HG02943 (cell line): ENCODE results near the gene PTPRA.
"Not testable (repeated sequence)": the region's sequence is repeated elsewhere in the genome, so short reads cannot be mapped to it uniquely, and the experiment has no call there.

Source experiments
- ATAC-seq: cut with Tn5 transposase; IDR thresholded peaks from one replicate; pipeline ENCODE4 v1.9.1; 2021; ENCODE audit warnings: mild to moderate bottlenecking, low read depth, moderate library complexity; ENCODE audit not compliant: unreplicated experiment

PTPRA gene

DNA sequence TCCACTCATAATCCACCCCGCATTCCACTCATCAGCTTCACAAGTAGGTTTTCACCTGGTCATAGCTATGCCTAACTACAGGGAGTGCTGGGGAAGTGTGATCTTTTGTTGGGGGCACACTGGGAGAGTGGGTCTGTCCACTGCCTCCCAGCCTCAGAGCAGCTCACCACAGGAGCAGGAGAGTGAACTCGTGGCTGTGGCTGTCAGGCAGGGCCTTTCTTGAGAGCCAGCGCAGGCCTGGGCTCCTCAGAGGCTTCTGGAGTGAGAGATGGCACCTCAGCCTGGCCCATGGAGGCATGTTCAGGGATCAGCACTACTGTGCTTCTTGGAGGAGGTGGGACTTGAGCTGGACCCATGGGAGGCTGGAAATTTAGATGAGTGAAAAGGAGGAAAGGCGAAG lies 166.1 kb downstream of the PTPRA start:
- ATAC-seq, result no peak

- no peak for ATAC-seq
These were observed 166.8 kb downstream of the PTPRA start for GRCh38 chr20:3040086-3040485.

DNA sequence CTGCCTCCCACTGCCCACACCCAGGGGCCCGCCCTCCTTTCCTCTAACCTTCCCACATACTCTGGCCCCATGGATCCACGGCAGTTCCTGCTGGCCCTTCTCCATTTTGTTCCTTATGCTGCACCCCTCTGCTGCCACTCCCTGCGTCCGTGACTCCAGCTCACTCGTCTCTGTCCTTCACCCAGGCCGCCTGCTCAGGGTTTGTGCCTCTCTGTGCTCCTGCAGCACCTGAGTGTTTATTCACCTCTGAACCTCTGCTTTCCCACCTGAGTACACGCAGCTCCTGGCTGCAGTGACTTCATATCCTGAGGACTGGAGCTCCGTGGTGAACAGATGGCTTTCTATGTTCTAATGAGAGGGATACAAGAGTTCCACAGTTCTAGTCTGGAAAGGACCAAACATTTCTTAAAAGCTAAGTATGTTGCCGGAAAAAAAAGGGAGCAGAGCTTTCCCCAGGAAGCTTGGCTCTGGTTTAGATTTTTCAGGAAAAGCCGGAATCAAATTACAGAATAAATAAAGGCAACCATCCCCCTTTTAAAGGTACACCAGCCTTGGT lies 168.7 kb downstream of the PTPRA start:
- ATAC-seq, result no peak

DNA sequence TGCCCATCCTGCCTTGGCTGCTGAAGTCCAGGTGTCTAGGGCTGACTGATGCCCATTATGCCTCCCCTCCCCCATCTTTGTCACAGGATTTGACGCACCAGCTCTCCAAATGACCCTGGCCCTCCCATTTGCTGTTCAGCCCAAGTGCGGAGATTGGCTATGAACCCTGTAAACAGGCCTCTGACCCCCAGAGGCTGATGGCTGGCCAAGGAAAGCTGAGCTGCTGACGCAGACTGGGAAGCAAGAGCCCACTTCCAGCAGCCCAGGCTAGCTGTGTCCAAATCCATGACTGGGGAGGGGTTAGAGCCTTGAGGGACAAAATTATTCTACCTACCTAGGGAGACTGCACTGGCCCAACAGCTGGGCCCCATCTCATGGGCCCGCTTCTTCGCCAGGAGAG lies 169.3 kb downstream of the PTPRA start:
- no peak for ATAC-seq

- no peak for ATAC-seq
These were observed 170.0 kb downstream of the PTPRA start, which contains the start of gene GNRH2 for GRCh38 chr20:3043322-3043721. TSS of gene GNRH2 (plus strand) at chr20:3043622. CDS start at chr20:3044415, 793 bp downstream.

DNA sequence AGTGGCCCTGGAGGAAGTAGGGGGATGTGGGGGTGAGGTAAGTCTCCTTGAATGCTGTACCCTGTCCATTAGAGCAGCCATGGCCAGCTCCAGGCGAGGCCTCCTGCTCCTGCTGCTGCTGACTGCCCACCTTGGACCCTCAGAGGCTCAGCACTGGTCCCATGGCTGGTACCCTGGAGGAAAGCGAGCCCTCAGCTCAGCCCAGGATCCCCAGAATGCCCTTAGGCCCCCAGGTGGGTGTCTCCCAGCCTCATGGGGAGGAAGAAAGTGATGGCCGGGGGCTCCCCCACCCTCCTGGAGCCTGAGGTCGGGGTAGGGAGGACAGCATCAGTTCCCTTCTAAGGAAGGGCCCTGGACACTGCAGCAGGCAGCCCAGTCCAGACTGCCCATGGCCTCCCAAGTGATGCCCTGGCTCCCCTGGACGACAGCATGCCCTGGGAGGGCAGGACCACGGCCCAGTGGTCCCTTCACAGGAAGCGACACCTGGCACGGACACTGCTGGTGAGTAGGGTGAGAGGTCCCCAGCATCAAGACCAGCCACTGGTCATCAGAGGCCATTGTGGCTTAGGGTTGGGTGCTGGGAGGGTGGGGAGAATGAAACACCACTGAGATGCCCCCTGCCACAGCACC lies 171.2 kb downstream of the PTPRA start:
- no peak for ATAC-seq

DNA sequence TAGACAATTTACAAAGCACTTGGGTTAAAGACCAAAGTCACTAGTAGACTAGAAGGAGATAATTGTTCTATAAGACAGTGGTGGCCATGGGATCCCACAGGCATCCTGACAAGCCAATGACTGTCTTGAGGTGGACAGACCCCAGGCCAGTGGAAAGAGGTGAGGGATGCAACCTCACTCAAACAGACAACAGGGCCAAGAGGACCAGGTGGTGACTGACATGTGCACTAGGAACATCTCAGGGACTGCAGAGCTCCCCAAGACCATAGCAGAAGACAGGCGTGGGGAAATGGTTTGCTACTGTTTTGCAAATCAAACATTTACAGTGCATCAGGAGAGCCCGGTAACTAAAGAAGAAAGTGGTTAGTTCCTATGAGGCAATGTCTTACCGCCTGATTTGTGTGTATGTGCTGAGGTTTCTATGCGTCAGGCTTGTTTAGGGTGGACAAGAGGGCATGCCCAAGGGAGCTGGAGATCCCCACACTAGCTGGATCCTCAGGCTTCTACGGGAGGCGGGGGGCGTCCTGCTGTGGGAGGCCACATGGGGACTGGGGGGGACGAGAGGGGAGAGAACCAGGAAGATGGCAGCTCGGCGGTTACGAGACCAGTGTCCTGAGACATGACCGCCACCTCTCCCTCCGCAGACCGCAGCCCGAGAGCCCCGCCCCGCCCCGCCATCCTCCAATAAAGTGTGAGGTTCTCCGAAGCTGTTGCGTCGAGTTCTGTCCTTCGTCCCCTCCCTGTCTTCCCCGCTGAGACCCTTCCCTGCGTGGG lies 171.9 kb downstream of the PTPRA start:
- ATAC-seq, result peak; percentile 33

DNA sequence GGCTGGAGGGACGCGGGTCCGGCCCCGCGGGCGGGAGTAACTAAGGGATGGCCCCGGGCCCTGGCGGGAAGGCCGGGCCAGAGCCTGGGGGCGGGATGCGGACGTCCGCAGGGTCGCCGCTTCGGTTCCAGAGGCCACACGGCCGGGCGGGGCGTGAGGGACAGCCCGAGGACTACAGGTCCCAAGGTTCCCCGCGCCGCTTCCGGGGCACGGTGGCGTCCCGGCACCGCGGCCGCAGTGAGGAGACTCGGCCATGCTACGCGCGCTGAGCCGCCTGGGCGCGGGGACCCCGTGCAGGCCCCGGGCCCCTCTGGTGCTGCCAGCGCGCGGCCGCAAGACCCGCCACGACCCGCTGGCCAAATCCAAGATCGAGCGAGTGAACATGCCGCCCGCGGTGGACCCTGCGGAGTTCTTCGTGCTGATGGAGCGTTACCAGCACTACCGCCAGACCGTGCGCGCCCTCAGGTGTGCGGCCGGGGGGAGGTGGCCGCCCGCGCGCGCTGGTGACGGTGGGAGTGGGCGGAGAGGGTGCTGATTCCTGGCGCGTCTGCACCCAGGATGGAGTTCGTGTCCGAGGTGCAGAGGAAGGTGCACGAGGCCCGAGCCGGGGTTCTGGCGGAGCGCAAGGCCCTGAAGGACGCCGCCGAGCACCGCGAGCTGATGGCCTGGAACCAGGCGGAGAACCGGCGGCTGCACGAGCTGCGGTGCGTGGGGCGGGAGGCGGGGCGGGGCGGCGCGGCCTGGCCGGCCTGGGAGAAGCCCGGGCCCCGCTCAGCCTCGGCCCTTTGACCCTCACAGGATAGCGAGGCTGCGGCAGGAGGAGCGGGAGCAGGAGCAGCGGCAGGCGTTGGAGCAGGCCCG lies 172.8 kb downstream of the PTPRA start, which contains the start of gene MRPS26:
Gene MRPS26, plus strand, starts transcription at position 237 of the 861 bp plus-strand sequence. Its CDS starts 17 bp downstream, at position 254.
- ATAC-seq, result peak; percentile 83

GRCh38 chr20:3046677-3047462 lies 173.6 kb downstream of the PTPRA start:
- ATAC-seq, result no peak

- no peak for ATAC-seq
These were observed 174.5 kb downstream of the PTPRA start for GRCh38 chr20:3047486-3048419.

DNA sequence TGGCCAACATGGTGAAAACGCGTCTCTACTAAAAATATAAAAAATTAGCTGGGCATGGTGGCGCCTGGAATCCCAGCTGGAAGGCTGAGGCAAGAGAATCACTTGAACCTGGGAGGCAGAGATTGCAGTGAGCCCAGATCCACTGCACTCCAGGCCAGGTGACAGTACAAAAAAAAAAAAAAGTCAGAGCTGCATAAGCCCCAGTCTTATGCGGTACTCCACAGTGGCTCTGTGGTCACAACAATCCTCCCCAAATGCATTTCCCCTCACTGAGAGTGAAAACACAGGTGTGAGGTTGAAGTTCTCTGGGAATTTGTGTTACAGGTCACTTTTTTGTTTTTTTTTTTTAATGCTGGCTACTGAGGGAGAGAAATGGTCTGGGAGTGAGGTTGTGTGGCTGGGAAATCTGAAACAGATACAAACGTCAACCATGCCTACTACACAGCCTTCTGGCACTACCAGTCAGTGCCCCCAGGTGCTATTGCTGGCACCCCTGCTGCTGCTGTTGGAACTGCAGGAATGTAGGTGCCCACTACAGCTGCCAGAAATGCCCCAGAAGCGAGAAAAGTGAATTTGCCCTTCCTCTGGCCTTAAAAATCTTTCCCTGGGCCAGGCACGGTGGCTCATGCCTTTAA lies 178.2 kb downstream of the PTPRA start:
- no peak for ATAC-seq

GRCh38 chr20:3059489-3059888 lies 186.2 kb downstream of the PTPRA start:
- no peak for ATAC-seq

- not testable (repeated sequence) for ATAC-seq
These were observed 190.8 kb downstream of the PTPRA start for GRCh38 chr20:3064119-3064518.

GRCh38 chr20:3067139-3068014 lies 194.1 kb downstream of the PTPRA start:
- no peak for ATAC-seq

DNA sequence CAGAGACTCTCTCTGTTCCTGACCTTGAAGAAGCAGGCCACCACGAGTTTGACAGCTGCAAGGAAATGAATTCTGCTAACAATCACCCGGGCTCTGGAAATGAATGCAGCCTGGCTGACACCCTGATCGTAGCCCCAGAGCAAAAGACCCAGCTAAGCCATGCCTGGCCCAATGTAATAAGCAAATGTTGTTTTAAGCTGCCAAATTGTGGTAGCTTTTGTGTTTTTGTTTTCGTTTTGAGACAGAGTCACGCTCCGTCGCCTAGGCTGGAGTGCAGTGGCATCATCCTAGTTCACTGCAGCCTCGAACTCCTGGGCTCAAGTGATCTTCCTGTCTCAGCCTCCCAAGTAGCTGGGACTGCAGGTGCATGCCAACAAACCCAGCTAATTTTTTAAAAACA lies 194.8 kb downstream of the PTPRA start:
- no peak for ATAC-seq

GRCh38 chr20:3068986-3069900 lies 196.0 kb downstream of the PTPRA start:
- no peak for ATAC-seq
